Panc1 (cell line): Measurements from ENCODE around the gene NBDY.
"Not testable (repeated sequence)": the region's sequence is repeated elsewhere in the genome, so short reads cannot be mapped to it uniquely, and the experiment has no call there.

Experiments
- CTCF ChIP-seq: fragments of 450-650 bp; IDR thresholded peaks from 2 replicates; pipeline ENCODE4 v1.5.1; 2017; ENCODE audit warnings: mild to moderate bottlenecking
- POLR2AphosphoS5 ChIP-seq: IDR thresholded peaks from 2 replicates; pipeline ENCODE4 v1.6.1; 2012; ENCODE audit warnings: mild to moderate bottlenecking, low read depth, low read length, moderate library complexity
- REST ChIP-seq, 2 experiments: IDR thresholded peaks; 2 replicates each; pipeline ENCODE4 v1.6.1; 2011 to 2012; ENCODE audit warnings: low read depth in 2 of 2, control low read depth in 1 of 2, low read length in 1 of 2, mild to moderate bottlenecking in 1 of 2, moderate library complexity in 1 of 2; ENCODE audit not compliant: insufficient read depth in 1 of 2
- SIN3A ChIP-seq: IDR thresholded peaks from 2 replicates; pipeline ENCODE4 v1.6.1; 2012; ENCODE audit warnings: low read depth, mild to moderate bottlenecking, low read length, moderate library complexity, borderline replicate concordance; ENCODE audit not compliant: insufficient read depth
- TCF7L2 ChIP-seq: IDR thresholded peaks from 2 replicates; pipeline ENCODE4 v1.6.1; 2011; ENCODE audit warnings: mild to moderate bottlenecking, low read depth, low read length, inconsistent platforms

- not testable (repeated sequence) for TF ChIP-seq CTCF; SIN3A; TCF7L2; POLR2AphosphoS5; REST (IDR thresholded peaks at IDR 0.05; ENCODE audit: insufficient read depth in 1 of 2, low read depth in 2 of 2, low read length in 1 of 2)
Observed at GRCh38 chrX:56778924-56779468, 50.0 kb downstream of the NBDY start.
